Measurements from ENCODE around the gene B3GALNT1. TPM values are rescaled to one million over a fixed set of nuclear protein-coding genes. Genes with fewer than 3 reads are reported as not detected.

Gene B3GALNT1
- total RNA-seq, 1 experiment from 2014 or later = 31.1 TPM

DNA sequence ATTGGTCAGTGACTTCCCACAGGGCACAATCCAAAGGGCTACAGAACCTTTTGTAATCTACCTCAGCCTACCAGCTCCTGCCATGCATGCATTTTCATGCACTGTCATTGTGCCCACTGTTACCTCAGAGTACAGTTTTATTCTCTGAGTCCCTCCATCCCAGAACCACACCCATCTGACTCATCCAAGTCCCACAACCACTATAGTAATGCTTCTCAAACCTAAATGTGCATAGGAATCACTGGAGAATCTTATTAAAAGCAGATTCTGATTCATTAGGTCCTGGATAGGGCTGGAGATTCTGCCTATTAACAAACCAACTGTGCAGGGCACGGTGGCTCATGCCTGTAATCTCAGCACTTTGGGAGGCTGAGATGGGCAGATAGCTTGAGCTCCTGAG lies 3.7 kb upstream of the B3GALNT1 start:
- H3K27me3 Mint-ChIP-seq (ENCODE audit: unreplicated experiment) = no peaks in the 10 kb centered on the region
- no TSS peak for BruUV-seq (replicated peaks)
- intact Hi-C loops (cut with micrococcal nuclease; ENCODE audit: unreplicated experiment) = no loop called here
- no peak for DNase-seq
- CTCF ChIA-PET = no interaction called here
- TF ChIP-seq, protein P1, sequence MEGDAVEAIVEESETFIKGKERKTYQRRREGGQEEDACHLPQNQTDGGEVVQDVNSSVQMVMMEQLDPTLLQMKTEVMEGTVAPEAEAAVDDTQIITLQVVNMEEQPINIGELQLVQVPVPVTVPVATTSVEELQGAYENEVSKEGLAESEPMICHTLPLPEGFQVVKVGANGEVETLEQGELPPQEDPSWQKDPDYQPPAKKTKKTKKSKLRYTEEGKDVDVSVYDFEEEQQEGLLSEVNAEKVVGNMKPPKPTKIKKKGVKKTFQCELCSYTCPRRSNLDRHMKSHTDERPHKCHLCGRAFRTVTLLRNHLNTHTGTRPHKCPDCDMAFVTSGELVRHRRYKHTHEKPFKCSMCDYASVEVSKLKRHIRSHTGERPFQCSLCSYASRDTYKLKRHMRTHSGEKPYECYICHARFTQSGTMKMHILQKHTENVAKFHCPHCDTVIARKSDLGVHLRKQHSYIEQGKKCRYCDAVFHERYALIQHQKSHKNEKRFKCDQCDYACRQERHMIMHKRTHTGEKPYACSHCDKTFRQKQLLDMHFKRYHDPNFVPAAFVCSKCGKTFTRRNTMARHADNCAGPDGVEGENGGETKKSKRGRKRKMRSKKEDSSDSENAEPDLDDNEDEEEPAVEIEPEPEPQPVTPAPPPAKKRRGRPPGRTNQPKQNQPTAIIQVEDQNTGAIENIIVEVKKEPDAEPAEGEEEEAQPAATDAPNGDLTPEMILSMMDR (IDR thresholded peaks at IDR 0.05; ENCODE audit: unreplicated experiment) = no peak
- H3K4me1 Mint-ChIP-seq (ENCODE audit: low read depth, unreplicated experiment) = peaks cover 17% of the 10 kb centered on the region
- H3K36me3 Mint-ChIP-seq (ENCODE audit: insufficient read depth, unreplicated experiment) = peaks cover 19% of the 10 kb centered on the region
- no peaks in the 10 kb centered on the region for H3K9me3 Mint-ChIP-seq (ENCODE audit: low read depth, unreplicated experiment)
- H3K27ac Mint-ChIP-seq (ENCODE audit: unreplicated experiment) = no peak overlapping the region
- no peak overlapping the region for H3K4me3 Mint-ChIP-seq (ENCODE audit: low read depth, unreplicated experiment)

DNA sequence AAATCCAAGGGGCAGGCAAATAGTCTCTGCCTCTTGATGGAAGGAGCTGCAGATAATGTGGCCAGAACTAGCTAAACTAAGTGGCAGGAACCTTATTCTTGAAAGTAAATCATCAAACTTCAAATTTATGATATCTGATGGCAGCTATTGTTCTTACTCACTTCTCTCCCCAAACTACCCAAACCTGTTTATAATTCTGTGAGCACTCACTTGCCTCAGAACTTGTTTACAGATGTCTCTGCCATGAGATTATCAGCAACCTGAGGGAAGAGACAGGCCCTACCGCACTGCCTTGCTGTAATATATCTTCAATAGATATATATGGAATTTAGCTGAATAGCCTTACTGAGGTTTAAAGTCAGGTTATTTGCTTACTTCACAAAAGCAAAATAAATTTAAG lies 2.2 kb upstream of the B3GALNT1 start:
- Mint-ChIP-seq H3K27ac (ENCODE audit: unreplicated experiment) (no peak overlapping the region), H3K4me3 (ENCODE audit: low read depth, unreplicated experiment) (no peak overlapping the region), H3K4me1 (ENCODE audit: low read depth, unreplicated experiment) (peaks cover 17% of the 10 kb centered on the region), H3K9me3 (ENCODE audit: low read depth, unreplicated experiment) (no peaks in the 10 kb centered on the region), H3K27me3 (ENCODE audit: unreplicated experiment) (no peaks in the 10 kb centered on the region), H3K36me3 (ENCODE audit: insufficient read depth, unreplicated experiment) (peaks cover 19% of the 10 kb centered on the region)
- no peak for DNase-seq
- TF ChIP-seq, protein P1 (IDR thresholded peaks at IDR 0.05; ENCODE audit: unreplicated experiment) = no peak
- CTCF ChIA-PET = no interaction called here
- intact Hi-C loops (cut with micrococcal nuclease; ENCODE audit: unreplicated experiment) = no loop called here
- no TSS peak for BruUV-seq (replicated peaks)

DNA sequence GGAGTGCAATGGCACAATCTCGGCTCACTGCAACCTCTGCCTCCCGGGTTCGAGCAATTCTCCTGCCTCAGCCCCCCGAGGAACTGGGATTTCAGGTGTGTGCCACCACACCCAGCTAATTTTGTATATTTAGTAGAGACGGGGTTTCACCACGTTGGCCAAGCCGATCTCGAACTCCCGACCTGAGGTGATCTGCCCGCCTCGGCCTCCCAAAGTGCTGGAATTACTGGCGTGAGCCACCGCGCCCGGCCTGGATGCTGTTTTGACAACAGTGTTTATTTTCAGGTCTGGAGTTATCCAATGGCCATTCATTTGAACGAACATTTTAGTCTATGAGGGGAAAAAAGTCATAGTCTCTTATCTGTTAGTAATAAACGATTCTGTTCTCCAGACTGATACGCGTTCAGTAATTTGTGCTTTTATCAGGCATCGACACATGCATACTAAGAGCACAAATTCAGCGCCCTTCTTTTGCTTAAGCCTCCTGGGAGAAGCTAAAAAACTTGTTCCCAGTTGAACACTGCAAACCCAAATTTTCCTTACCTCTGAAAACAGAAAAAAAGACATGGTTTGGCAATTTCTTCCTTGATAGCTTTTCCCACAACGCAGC lies 1.3 kb downstream of the B3GALNT1 start:
- Mint-ChIP-seq H3K9me3 (ENCODE audit: low read depth, unreplicated experiment) (no peaks in the 10 kb centered on the region), H3K27me3 (ENCODE audit: unreplicated experiment) (no peaks in the 10 kb centered on the region), H3K4me3 (ENCODE audit: low read depth, unreplicated experiment) (peak overlapping the region; percentile 85), H3K27ac (ENCODE audit: unreplicated experiment) (peak overlapping the region; percentile 50), H3K36me3 (ENCODE audit: insufficient read depth, unreplicated experiment) (peaks cover 19% of the 10 kb centered on the region), H3K4me1 (ENCODE audit: low read depth, unreplicated experiment) (peaks cover 25% of the 10 kb centered on the region)
- TF ChIP-seq, protein P1 (IDR thresholded peaks at IDR 0.05; ENCODE audit: unreplicated experiment) = no peak
- CTCF ChIA-PET = interaction anchor here (1.0 kb wide), 1 partner anchor 425 kb away, joined by 3 read pairs; no protein-coding TSS in a partner anchor
- intact Hi-C loops (cut with micrococcal nuclease; ENCODE audit: unreplicated experiment) = loop anchor here (2.0 kb wide), 1 partner anchor 117 kb away; the partner anchor contains the start of gene NMD3
- TSS peak; percentile 33 for BruUV-seq (replicated peaks)
- no peak for DNase-seq

DNA sequence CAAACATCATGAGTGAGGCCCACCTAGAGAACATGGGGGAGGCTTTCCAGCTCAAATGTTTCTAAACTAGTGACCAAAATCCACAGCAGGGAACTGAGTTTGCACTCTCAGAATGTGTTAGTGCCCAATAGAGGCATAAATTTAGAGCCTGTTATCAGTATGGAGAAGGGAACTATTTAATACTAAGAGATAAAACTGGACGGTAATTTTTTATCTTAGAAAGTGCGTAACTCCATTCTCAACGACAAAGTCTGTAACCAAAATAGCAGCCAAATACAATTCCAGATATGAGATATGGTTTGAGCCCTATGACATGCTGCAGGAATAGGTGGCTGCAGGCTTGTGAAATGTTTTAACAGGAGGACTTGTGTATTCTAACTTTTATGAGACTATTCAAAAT lies 3.5 kb downstream of the B3GALNT1 start:
- DNase-seq = no peak
- peaks cover 19% of the 10 kb centered on the region for H3K36me3 Mint-ChIP-seq (ENCODE audit: insufficient read depth, unreplicated experiment)
- no TSS peak for BruUV-seq (replicated peaks)
- peaks cover 17% of the 10 kb centered on the region for H3K4me1 Mint-ChIP-seq (ENCODE audit: low read depth, unreplicated experiment)
- TF ChIP-seq, protein P1 (IDR thresholded peaks at IDR 0.05; ENCODE audit: unreplicated experiment) = no peak
- H3K27me3 Mint-ChIP-seq (ENCODE audit: unreplicated experiment) = no peaks in the 10 kb centered on the region
- CTCF ChIA-PET = interaction anchor here (0.9 kb wide), 1 partner anchor 70 kb away, joined by 4 read pairs; no protein-coding TSS in a partner anchor
- H3K9me3 Mint-ChIP-seq (ENCODE audit: low read depth, unreplicated experiment) = no peaks in the 10 kb centered on the region
- intact Hi-C loops (cut with micrococcal nuclease; ENCODE audit: unreplicated experiment) = no loop called here
- H3K4me3 Mint-ChIP-seq (ENCODE audit: low read depth, unreplicated experiment) = no peak overlapping the region
- no peak overlapping the region for H3K27ac Mint-ChIP-seq (ENCODE audit: unreplicated experiment)
